Body of pancreas (tissue), 4 donors: ENCODE data around the gene WNT3A.

Experiments
- POLR2A ChIP-seq, 3 donors: fragments of 450-650 bp; IDR thresholded peaks; one replicate each; pipeline ENCODE4 v1.6.1; 2016; ENCODE audit warnings: antibody characterized with exemption in 3 of 3, mild to moderate bottlenecking in 2 of 3
- TF ChIP-seq, protein P1 (sequence below), 7 experiments: fragments of 450-650 bp in 4 of 7; fragments of 200-600 bp in 3 of 7; sonication (generic) in 3 of 7; IDR thresholded peaks; one replicate each; pipeline ENCODE4 v1.5.1; 2016 to 2019; ENCODE audit warnings: antibody characterized with exemption in 7 of 7

DNA sequence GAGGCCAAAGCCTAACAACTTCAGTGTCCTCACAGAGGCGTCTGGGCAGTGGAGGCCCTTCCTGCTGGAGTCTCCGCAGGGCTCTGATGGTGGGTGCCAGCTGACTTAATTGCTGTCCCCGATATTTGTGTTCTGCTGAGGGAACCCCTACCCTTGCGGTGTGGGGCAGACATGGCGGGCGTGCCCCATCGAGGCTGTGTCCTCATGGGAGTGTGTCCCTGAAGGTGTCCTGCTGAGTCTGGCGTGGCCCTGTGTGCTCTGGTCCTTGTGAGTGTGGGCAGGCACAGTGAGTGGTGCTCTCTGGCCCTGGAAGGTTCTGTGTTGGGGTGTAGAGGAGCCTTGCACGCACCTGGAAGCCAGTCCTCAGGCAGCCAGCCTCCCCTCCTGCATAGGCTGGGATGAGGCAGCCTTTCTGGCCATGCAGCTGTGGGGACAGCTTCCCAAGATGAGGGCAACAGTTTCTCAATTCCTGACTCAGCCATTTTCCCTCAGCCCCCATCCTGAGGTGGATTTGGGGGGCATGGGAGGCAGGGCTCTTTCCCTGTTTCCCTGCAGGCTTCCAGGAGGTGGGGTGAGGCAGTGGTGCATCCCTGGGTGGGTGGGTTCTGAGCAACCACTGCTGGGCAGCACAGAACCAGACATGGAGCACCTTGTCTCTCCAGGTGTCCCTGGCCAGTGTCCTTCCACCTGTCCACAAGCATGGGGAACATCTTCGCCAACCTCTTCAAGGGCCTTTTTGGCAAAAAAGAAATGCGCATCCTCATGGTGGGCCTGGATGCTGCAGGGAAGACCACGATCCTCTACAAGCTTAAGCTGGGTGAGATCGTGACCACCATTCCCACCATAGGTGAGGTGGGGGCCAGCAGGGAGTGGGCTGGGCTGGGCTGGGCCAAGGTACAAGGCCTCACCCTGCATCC lies 89.9 kb downstream of the WNT3A start:
- TF ChIP-seq, protein P1, sequence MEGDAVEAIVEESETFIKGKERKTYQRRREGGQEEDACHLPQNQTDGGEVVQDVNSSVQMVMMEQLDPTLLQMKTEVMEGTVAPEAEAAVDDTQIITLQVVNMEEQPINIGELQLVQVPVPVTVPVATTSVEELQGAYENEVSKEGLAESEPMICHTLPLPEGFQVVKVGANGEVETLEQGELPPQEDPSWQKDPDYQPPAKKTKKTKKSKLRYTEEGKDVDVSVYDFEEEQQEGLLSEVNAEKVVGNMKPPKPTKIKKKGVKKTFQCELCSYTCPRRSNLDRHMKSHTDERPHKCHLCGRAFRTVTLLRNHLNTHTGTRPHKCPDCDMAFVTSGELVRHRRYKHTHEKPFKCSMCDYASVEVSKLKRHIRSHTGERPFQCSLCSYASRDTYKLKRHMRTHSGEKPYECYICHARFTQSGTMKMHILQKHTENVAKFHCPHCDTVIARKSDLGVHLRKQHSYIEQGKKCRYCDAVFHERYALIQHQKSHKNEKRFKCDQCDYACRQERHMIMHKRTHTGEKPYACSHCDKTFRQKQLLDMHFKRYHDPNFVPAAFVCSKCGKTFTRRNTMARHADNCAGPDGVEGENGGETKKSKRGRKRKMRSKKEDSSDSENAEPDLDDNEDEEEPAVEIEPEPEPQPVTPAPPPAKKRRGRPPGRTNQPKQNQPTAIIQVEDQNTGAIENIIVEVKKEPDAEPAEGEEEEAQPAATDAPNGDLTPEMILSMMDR (IDR thresholded peaks at IDR 0.05), result no peak
- no peak for TF ChIP-seq POLR2A (IDR thresholded peaks at IDR 0.05)
